GM21528 (cell line): ENCODE results near the gene LYPD3.
"Not testable (repeated sequence)": the region's sequence is repeated elsewhere in the genome, so short reads cannot be mapped to it uniquely, and the experiment has no call there.

Experiments used
- ATAC-seq: cut with Tn5 transposase; IDR thresholded peaks from one replicate; pipeline ENCODE4 v1.9.1; 2021; ENCODE audit warnings: mild to moderate bottlenecking, moderate library complexity; ENCODE audit not compliant: unreplicated experiment, low FRiP score

Gene LYPD3

DNA sequence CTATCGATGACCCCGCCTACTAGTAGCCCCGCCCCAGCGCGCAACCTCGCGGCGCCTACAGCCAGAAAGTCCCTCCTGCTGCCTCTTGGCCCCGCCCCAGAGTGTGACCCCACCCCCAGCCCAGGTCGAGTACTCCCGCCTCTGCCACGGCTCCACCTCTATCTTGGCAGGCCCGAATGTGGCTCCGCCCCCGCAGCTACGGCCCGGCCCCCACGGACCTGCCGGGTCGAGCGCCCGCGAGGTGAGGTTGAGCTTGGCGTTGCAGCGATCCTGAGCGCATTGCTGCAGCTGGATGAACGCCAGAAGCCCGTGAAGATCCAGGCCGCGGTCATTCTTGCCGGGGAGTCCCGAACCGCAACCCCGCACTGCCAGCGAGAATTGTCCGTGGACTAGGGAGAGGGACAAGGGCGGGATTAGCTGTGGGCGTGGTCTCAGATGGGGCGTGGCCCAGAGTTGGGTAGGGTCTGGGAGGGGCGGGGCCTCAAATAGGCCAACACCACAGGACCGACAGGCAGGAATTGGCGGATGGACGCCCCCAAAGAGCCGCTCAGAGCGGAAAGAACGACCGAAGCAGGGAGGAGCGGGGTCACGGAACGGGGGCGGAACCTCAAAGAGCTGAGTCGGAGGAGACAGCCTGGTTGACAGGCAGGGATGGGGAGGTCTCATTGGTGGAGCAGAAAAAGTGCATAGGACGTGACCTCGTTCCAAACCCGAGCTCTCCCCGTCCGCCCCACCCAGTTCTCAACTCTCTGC lies 1.9 kb downstream of the LYPD3 start:
- ATAC-seq: peak; percentile 87

DNA sequence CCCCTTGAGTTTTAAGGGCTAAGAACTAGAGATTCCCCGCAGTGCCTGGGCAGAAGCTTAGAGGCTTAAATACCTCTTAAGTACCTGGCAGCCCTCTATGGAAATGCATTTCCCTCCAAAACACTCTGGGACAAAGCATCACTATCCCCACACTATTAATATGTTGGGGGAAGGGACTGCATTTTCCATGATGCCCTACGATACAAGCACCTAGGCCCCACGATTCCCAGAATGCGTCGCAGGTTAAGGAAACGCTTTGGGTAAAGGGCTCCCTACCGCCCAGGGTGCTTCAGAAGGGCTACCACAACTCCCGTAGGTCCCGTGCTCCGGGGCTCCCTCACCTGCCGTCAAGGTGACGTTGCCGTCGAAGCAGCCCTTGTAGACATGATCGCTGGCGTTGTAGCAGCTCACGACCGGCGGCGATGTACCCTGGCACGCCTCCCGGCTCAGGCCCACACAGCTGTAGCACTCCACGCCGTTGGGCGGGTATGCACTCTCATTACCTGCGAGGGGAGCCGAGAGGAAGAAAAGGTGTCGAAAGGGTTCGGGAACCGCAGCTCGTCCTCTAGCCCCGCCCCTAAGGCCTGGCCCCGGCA lies 2.5 kb downstream of the LYPD3 start:
- ATAC-seq: no peak

DNA sequence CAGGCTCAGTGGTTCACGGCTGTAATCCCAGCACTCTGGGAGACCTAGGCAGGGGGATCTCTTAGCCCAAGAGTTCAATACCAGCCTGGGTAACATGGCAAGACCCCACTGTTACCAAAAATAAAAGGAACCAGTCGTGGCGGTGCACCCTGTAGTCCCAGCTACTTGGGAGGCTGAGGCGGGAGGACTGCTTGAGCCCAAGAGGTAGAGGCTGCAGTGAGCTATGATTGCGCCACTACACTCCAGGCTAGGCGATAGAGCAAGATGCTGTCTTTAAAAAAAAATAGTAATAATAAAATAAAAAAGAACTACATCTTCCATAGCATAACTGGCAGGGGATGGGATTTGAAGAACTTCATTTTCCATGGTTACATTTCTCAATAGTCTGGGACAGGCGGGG lies 3.0 kb downstream of the LYPD3 start:
- no peak for ATAC-seq

DNA sequence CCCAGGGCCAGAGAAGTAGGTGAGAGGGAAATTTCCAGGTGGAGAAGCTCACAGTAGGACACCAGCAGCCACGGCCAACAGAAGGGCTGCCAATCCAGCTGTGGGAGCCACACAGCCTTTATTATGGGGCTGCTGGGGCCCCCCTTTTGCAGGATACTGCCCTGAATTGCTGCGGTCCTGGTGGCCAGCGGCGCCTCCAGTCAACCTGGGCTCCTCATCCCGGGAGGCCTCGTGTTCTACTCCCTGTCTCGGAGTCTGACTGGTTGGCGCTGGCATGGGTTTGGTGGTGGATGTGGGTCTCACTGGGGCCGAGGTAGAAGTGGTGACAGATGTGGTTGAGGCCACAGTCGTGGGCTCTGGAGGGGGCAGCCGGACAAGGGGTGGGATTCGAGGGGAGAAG lies 4.1 kb downstream of the LYPD3 start:
- no peak for ATAC-seq

DNA sequence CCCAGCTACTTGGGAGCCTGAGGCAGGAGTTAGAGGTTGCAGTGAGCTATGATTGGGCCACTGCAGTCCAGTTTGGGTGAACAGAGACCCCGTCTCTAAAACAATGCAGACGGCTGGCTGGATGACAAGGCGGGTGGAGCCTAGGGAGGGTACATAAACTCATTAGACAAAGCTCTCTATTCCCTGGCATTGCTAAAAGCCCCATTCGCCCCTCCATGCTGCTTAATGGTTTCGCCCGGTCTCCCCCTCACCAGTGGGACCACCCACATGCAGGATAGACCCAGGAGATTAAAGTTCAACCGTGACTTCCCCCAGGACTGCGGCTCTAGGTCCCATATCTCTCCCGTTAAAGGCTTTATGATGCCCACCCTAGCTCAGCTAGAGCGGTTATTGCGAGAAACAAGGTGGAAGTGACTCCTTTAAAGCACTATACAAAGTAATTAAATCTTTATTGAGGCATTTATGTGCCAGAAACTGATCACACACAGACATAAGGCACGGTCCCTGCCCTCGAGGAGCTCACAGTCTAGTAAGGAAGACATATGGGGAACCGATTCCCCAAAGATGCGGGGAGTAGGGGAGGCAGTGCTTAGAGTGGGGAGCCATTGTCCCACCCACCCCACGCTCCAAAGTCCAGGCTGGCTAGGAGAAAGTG lies 4.9 kb downstream of the LYPD3 start:
- ATAC-seq: no peak

DNA sequence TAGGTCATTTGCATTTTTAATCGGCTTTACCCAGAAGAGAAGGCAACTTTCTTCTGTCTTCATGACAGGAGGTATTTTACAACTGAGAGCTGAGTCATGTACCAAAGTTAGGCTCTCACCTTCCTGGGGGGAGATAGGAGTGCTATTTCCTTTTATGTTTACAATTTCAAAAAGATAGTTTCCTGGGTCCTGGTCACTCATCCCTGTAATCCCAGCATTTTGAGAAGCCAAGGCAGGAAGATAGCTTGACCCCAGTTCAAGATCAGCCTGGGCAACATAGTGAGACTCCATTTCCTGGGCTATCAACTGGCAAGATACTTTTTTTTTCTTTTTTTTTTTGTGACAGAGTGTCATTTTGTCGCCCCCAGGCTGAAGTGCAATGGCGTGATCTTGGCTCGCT lies 7.6 kb downstream of the LYPD3 start:
- no peak for ATAC-seq

DNA sequence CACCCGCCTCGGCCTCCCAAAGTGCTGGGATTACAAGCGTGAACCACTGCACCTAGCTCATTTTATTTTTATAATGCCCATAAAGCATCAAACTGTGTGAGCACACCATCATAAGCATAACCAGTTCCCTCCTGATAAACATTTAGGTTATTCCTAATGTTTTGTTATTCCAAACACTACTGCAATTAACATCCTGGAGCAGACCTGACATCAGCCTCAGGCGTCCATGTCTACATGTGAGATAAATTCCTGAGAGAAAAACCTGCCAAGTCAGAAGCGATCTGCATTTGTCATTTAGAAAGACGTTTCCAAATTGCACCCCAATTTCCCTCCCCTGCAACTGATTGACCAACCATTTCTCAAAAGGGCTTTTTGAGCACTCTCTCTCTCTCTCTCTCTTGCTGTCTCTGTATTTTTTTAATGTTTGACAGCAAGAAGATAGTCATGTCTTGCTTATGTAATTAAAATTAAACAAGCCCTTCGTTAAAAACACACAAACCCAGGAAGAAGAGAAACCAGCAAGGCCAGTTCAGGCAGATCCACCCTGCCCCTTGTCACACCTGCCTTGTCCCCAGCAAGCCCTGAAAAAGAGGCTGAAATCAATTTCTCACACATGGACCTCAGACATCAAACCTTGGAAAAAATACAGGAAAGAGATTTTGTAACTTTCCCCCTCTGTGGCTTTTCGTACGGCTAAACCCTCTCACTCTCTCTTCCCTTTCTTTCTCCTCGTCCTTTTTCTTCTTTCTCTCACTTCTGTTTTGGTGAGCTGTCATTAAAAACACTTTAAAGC lies 9.9 kb downstream of the LYPD3 start:
- no peak for ATAC-seq

DNA sequence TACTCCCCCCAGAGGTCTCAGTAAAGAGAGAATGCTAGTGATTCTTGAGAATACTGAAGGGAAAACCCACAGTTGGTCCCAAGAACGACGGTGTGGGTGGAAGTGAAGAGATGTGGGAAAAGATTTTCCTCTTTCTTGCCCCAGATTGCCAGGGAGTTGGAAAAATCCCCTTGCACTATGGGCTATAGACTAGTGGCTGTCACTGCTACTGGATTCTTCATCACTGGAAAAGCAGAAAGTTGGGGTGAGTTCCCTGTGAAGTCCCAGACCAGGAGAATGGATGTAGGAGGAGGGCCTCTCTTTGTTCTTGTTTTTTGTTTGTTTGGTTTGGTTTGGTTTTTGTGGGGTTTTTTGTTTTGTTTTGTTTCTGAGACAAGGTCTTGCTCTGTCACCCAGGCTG lies 11.4 kb downstream of the LYPD3 start:
- ATAC-seq: no peak

DNA sequence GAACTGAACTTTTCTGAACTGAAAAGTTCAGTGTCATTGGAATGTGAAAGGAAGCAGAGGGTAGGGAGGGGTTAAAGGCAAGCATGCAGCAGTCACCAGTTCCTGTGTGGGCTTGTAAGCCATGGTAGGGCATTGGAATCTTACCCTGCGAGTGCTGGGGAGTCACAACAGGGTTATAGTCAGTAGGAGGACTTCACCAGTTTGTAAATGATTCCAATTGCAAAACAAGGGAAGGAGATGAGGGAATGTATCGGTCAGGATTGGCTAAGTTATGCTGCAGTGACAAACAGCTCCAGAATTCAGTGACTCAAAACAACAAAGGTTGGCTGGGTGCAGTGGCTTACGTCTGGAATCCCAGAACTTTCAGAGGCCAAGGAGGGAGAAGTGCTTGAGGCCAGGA lies 12.8 kb downstream of the LYPD3 start:
- no peak for ATAC-seq

DNA sequence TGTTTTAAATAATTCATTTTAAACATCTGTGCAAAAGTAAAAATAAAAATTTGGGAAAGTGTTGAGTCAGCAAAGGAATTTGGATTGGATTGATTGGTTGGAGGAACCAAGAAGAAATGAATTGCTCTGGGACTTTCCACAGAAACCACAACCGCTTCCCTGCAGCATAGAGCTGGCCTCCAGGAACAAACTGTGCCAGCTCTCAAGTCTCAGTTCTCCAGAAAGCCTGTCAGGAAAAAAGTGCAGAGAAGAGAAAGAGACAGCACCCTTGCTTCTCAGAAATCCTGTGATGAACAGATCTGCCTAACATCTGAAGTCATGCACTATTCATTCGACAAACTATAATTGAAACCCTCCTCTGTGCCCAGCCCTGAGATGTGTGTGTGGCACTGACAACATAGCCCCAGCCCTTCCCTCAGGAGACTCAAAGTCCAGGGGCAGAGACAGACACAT lies 14.8 kb downstream of the LYPD3 start:
- no peak for ATAC-seq

DNA sequence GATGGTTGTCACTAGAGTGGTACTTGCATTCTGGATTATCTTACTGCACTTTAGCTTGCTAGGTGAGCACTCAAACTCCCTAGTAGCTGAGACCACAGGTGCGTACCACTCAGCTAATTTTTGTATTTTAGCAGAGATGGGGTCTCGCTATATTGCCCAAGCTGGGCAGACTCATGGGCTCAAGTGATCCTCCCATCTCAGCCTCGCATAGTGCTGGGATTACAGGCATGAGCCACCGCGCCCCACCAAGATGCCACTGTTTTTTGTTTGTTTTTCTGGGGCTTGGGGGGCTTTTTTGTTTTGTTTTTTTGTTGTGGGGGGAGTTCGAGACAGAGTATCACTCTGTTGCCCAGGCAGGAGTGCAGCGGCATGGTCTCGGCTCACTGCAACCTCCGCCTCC lies 17.8 kb downstream of the LYPD3 start:
- ATAC-seq: no peak

DNA sequence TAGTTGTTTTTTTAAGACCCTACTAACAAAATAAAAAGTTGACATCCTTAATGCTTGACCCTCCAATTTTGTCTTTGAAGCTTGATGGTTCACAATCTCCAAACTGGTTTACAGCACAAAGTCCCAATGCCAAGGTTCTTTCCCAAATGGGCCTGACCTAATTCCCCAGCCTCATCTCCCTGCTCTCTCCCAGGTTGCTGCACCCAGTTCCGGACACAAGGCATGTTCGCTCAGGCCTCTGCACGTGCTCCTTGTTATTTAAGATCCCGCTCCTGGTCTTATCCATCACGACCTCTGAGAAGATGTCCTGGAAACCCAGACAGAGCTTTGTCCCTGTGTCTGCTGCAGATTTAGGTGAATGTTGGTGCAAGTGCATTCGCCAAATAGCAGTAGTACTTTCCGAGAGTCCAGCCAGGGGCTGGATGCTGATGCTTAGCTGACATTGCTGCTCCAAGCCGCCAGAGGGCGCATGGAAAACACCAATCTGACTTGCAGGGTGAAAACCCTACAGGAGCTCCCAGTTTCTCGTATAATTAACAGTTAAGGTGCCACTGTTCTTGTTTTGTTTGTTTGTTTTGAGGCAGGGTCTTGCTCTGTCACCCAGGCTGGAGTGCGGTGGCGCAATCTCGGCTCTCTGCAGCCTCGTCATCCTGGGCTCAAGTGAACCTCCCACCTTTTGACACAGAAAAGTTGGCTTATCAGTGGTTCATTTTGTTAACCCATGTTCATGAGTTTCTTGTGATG lies 18.5 kb downstream of the LYPD3 start:
- ATAC-seq: no peak

DNA sequence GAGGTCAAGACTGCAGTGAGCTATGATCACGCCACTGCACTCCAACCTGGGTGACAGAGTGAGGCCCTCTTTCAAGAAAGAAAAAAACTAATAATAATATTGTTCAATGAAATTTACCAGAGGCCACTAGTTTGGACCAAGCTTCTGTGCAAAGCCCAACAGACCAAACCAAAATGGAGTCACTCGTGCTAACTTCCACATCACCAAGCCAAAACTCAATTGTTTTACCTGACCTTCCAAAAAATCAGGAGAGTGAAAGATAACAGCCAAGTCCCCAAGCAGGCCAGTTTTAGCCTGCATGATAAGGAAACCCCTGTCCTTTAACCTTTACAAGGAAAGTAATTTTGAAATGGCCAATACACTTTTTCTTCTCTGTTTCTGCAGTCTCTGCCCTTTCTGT lies 20.0 kb downstream of the LYPD3 start:
- no peak for ATAC-seq

DNA sequence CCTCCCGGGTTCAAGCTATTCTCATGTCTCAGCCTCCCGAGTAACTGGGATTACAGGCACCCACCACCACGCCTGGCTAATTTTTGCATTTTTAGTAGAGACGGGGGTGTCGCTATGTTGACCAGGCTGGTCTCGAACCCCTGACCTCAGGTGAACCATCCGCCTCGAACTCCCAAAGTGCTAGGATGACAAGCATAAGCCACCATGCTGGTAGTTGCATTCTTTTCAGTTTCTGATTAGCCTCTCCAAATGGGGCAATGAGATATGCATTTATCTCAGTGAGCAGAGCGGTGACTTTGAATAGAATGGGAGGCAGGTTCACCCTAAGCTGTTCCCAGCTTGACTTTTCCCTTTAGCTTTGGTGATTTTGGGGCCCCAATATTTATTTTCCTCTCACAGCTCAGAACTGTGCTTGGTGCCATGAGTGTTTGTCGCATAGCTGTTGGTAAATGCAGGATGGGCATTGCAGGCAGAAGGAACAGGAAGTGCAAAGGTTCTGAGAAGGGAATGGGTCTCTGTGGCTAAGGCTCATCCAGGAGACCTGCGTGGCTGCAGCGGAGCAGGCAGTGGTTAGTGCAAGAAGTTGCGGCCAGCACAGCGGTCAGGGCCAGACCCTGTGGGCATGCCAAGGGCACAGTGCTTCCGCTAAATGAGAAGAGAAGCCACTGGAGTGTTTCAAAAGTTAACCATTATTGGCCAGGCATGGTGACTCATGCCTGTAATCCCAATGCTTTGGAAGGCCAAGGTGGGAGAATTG lies 20.7 kb downstream of the LYPD3 start:
- ATAC-seq: no peak

DNA sequence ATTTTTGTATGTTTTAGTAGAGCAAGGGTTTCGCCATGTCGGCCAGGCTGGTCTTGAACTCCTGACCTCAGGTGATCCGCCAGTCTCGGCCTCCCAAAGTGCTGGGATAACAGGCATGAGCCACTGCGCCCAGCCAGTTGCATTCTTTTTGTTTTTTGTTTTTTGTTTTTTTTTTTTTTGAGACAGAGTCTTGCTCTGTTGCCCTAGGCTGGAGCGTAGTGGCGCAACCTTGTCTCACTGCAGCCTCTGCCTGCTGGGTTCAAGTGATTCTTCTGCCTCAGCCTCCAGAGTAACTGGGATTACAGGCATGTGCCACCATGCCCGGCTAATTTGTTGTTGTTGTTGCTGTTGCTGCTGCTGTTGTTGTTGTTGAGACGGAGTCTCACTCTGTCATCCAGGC lies 21.3 kb downstream of the LYPD3 start:
- not testable (repeated sequence) for ATAC-seq

DNA sequence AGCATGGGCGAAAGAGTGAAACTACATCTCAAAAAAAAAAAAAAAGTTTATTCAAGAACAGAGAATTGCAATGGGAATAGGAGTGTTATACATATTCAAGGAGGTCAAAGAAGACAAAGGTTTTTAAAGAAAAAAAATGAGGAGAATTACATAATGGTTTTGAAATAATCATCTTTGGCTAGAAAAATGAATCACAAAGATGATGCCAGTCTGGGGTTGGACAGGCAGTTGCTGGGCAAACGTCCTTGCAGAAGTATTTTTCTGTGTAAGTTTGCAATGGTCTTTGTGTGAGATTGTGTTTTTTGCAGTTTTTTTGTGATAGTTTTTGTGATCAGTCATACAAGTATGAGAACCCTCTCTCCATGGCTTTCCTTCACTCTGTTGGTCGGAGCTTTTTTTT lies 23.7 kb downstream of the LYPD3 start:
- ATAC-seq: no peak

DNA sequence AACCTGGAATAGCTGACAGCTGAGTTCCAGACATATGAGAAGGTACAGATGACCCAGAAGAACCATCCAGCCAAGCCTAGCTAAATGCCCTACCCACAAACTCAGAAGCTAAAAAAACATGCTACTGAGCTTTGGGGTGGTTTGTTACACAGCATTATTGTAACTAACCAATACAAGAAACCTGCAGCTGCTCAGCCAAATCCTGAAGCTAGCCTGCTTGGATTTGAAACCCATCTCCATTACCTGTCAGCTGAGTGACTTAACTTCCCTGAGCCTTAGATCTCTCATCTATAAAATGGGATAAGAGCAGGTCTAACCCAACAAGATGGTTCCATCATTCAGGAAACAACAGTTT lies 25.7 kb downstream of the LYPD3 start:
- ATAC-seq: no peak

DNA sequence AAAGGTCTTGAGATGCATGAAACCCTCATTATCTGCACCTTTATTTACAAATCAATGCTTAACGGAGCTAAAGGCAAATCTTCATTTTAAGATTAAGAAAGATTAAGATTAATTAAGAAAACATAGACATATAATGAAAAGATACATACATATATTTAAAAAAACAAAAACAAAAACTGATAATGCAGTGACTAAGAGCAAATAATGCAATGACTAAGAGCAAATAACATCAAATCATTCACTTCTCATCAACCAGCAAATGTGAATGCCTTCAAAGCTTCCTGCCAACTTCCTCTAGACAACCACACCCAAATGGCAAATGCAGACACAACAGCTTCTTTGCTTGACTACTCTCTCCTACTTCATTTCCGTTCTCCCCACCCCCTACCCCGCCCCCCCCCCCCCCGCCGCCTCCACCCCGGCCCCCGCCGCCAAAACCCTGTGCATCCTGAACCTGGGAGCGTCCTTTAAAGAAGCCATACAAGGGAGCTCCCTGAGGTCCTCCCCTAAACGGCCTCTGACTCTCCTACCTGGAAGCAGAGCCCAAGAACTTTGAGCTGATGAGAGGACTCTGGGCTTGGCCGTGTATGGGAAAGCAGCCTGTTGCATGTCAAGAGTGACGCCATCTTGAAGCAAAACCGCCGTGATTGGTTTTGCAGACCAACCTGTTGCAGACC lies 26.2 kb downstream of the LYPD3 start:
- no peak for ATAC-seq

DNA sequence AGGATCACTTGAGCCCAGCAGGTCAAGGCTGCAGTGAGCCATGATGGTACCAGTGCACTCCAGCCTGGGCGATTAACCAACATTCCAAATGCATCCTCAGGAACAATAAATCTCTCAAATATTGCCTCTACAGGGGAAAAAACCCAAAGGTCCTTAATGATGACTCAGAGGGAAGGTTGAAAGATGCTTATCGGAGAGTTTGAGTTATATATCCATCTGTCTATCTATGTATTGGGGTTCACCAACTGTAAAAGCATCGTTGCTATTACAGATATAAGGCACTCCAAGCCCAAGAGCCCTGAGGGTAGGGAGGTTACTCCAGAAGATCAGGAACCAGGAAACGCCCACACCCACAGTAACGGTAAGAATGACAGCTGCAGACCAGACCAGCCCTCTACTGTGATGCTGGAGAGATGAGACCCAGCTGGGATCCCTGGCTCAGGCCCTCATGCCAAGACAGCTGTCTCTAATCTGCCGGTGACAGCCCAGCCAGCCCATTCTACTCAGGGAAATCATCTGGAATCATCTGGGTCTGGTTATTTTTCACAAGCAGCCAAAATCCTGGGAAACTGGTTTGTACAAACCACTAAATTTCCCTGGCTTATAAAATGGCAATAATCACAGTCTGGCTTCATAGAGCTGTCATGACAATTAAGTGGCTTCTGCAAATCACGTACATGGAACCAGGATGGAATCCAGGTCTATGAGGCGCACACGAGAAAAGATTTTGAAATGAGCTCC lies 26.9 kb downstream of the LYPD3 start:
- ATAC-seq: no peak
